SU-DHL-6 (cell line): Measurements from ENCODE around the gene TMEM82.

Experiments
- EZH2phosphoT487 ChIP-seq: fragments of 200-600 bp; sonication (generic), shearing (Covaris generic); conservative IDR thresholded peaks from 2 replicates; pipeline ENCODE4 v1.6.1; 2018; ENCODE audit warnings: mild to moderate bottlenecking, antibody characterized with exemption, low read length, moderate library complexity, mixed read lengths
- TF ChIP-seq, protein P1 (sequence below): fragments of 200-600 bp; sonication (generic); IDR thresholded peaks from one replicate; pipeline ENCODE4 v1.5.1; 2017; ENCODE audit warnings: antibody characterized with exemption, mild to moderate bottlenecking, low read length, moderate library complexity; ENCODE audit not compliant: insufficient read depth, poor library complexity, severe bottlenecking

DNA sequence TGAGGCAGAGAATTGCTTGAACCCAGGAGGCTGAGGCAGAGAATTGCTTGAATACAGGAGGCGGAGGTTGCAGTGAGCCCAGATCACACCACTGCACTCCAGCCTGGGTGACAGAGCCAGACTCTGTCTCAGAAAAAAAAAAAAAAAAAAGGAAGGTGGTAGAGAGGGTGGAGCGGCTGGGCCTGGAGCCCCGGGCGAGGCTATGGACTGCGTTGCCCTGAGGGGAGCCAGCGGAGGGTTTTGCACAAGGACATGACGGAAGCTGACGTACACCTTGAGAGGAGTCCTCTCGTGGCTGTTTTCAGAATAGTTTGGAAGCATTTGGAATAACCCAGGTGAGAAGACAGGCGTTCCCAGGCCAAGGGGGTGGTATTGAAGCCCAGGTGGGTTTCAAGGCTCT lies 9.4 kb downstream of the TMEM82 start:
- TF ChIP-seq, protein P1, sequence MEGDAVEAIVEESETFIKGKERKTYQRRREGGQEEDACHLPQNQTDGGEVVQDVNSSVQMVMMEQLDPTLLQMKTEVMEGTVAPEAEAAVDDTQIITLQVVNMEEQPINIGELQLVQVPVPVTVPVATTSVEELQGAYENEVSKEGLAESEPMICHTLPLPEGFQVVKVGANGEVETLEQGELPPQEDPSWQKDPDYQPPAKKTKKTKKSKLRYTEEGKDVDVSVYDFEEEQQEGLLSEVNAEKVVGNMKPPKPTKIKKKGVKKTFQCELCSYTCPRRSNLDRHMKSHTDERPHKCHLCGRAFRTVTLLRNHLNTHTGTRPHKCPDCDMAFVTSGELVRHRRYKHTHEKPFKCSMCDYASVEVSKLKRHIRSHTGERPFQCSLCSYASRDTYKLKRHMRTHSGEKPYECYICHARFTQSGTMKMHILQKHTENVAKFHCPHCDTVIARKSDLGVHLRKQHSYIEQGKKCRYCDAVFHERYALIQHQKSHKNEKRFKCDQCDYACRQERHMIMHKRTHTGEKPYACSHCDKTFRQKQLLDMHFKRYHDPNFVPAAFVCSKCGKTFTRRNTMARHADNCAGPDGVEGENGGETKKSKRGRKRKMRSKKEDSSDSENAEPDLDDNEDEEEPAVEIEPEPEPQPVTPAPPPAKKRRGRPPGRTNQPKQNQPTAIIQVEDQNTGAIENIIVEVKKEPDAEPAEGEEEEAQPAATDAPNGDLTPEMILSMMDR = no peak
- no peak for TF ChIP-seq EZH2phosphoT487
